NCI-H510A (cell line): ENCODE measurements around the gene SULT4A1.

Experiments used
- DNase-seq: peaks from one replicate; lab custom pipeline; 2025; lab: John Stamatoyannopoulos, UW

SULT4A1 gene

DNA sequence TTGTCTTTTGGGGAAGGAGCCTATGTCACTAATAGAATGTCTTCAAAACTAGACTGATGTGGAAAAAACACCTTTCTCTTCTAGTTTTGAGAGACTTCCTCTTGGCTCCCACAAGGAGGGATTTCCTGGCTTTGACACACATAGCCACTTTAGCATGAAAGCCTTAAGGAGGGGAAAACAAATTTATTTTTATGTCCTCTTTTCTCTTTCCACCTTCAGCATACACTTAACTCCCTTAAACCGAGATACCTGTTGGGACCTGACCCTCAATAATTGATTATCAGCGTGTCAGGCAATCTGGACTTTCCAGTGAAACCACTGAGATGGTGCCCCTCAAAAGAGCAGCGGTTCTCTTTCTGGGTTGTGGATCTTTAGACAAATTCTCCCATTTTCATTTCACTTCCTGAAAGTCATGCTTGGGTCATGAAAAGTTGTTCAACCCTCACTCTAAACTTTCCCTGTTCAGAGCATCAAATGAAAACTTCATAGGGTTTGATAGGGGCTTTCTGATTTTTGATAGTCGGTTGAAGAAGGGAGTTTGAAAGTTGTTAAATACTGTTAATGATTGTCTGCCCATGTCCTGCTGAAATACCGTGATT lies 59.3 kb downstream of the SULT4A1 start:
- no peak for DNase-seq

- DNase-seq, result no peak
These were observed 61.3 kb downstream of the SULT4A1 start for GRCh38 chr22:43800970-43801369.

DNA sequence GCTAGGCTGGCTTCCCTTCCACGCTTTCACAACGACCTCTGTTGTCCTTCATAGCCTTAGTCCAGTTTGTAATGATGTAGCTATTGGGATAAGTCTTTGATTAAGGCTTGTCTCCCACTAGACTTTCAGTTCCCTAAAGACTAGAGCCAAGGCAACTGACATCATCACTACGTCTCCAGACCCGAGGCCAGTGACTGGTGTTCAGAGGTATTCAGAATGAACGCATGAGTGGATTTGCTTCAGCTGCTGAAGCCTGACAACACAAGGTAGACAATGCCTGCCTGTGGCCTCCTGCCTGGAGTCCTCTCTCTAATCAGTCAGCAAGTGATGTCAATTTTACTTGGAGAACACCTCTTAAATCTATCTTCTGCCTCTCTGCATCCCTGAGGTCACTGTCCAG lies 63.8 kb downstream of the SULT4A1 start:
- no peak for DNase-seq

- DNase-seq, result no peak
These were observed 65.7 kb downstream of the SULT4A1 start for GRCh38 chr22:43796567-43796966.

- no peak for DNase-seq
These were observed 67.0 kb downstream of the SULT4A1 start for GRCh38 chr22:43795320-43795719.

DNA sequence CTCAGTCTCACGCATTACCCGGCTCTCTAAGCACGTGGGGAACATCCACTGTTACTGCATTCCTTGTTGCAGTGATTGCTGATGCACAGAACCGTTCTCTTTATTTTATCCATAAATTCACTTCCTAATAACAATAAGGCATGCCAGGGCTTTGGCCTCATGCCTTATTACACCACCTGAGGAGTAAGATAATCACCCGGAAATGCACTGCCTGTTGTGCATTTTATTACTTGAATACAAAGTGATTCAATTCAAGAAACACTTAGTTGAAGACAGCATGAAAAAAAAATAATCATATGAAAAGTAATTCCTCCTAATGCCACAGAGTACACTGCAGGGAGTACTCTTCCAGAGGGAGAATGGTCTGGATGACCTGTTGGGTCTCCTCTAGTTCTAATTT lies 69.4 kb downstream of the SULT4A1 start:
- no peak for DNase-seq

DNA sequence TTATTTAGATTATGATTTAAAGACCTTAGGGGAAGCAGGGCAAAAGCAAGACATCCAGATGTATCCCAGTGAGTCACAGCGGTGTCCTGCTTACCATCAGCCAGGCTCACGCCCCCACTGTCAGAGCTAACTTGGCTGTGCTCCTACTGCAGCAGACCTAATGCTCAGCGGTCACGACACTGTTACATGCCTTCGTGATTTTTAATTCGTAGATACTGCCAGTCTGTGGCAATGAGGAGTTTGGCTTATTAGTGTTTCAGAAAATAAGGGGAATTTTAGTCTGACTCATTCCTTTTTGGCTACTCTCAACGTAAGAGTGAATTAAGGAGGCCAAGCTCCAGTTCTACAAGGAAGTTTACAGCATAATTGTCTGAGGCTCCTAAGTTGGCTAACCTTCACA lies 72.9 kb downstream of the SULT4A1 start:
- no peak for DNase-seq

DNA sequence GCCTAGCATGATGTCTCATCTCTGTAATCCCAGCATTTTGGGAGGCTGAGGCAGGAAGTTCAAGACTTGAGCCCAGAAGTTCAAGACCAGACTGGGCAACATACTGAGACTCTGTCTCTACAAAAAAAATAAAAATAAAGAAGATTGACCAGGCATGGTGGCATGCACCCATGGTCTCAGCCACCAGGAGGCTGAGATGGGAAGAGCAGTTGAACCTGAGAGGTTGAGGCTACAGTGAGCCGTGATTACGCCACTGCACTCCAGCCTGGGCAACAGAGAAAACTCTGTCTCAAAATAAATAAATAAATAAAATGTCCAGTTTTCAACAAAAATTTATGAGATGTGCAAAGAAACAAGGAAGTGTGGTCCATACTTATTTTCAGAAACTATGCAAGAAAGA lies 78.5 kb downstream of the SULT4A1 start:
- no peak for DNase-seq

DNA sequence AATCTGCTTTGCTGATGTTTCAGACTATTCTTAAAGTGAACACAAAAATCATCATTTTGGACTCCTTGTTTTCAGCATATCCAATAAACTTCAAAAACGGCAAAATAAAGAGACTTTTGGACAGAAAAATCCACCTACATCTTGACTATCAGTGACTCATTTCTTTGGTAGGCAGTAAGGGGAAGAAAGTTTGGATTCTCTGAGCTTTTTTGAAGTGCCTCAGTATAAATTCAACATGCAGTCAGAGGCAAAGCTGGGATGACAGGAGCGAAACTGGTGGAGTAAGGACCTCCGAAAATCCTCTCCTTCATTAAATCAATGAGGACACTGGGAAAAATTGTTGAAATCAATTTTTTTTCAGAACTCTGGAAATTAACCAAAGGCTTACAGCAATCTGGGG lies 79.9 kb downstream of the SULT4A1 start:
- no peak for DNase-seq

DNA sequence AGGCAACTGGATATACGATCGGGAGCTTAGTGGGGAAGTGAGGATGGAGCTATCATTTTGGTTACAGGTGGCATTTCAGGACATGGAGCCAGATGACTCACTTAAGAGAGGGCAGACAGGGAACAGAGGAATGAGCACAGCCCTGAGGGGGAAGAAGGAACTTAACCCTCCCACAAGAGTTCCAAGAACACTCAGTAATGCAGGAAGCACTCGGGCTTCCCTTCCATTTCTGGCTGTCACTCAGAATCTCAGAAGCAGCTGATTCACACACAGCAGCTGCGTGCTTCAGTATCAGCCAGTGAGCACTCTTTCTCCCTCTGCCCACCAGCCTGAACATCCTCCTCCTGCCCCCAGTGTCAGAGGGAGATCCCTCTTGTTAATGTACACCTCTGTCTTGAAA lies 85.0 kb downstream of the SULT4A1 start:
- no peak for DNase-seq

- DNase-seq, result no peak
These were observed 86.1 kb downstream of the SULT4A1 start for GRCh38 chr22:43776081-43776670.
